CD4-positive, alpha-beta T cell treated with Interleukin-10 for 1 hour (primary cell): ENCODE results near the gene PEMT.

Experiments
- DNase-seq: peaks from one replicate; pipeline ENCODE4 v3.0.0-alpha.2; 2020

PEMT gene

GRCh38 chr17:17531156-17531555 is 60.4 kb downstream of the PEMT start:
- no peak for DNase-seq

GRCh38 chr17:17528696-17529652 is 62.5 kb downstream of the PEMT start:
- DNase-seq: no peak

- no peak for DNase-seq
Observed at GRCh38 chr17:17527956-17528500, 63.5 kb downstream of the PEMT start.

- DNase-seq: no peak
Observed at GRCh38 chr17:17527534-17527933, 64.0 kb downstream of the PEMT start.

GRCh38 chr17:17526369-17526768 is 65.1 kb downstream of the PEMT start:
- DNase-seq: no peak

- DNase-seq: no peak
Observed at GRCh38 chr17:17525956-17526355, 65.6 kb downstream of the PEMT start.

GRCh38 chr17:17525311-17525710 is 66.2 kb downstream of the PEMT start:
- no peak for DNase-seq

GRCh38 chr17:17523731-17524490 is 67.6 kb downstream of the PEMT start:
- no peak for DNase-seq

GRCh38 chr17:17523001-17523730 is 68.3 kb downstream of the PEMT start:
- DNase-seq: no peak

- DNase-seq: no peak
Observed at GRCh38 chr17:17520599-17521232, 70.8 kb downstream of the PEMT start.

- no peak for DNase-seq
Observed at GRCh38 chr17:17519886-17520285, 71.6 kb downstream of the PEMT start.

GRCh38 chr17:17518951-17519350 is 72.6 kb downstream of the PEMT start:
- DNase-seq: no peak

GRCh38 chr17:17518014-17518413 is 73.5 kb downstream of the PEMT start:
- DNase-seq: no peak

- DNase-seq: no peak
Observed at GRCh38 chr17:17516941-17517720, 74.4 kb downstream of the PEMT start.

GRCh38 chr17:17515934-17516930 is 75.3 kb downstream of the PEMT start:
- DNase-seq: no peak

GRCh38 chr17:17514993-17515933 is 76.2 kb downstream of the PEMT start:
- no peak for DNase-seq

GRCh38 chr17:17514361-17514992 is 77.0 kb downstream of the PEMT start:
- DNase-seq: no peak

- DNase-seq: no peak
Observed at GRCh38 chr17:17513626-17514025, 77.9 kb downstream of the PEMT start.

GRCh38 chr17:17512866-17513265 is 78.6 kb downstream of the PEMT start:
- DNase-seq: no peak
